AML-193 (cell line): ENCODE results near the gene STK32B.
"Not testable (repeated sequence)": the region's sequence is repeated elsewhere in the genome, so short reads cannot be mapped to it uniquely, and the experiment has no call there.

ENCODE experiments used
- DNase-seq, 2 experiments: peaks; one replicate each; lab custom pipeline; 2025; lab: John Stamatoyannopoulos, UW

STK32B gene

GRCh38 chr4:5051278-5052203 lies at the start of gene STK32B:
Gene STK32B, plus strand, starts transcription at chr4:5051480.
- peak; percentile 30 to 56 for DNase-seq

GRCh38 chr4:5001641-5002040 lies 49.6 kb upstream of the STK32B start:
- not testable (repeated sequence) for DNase-seq

- no peak for DNase-seq
Measured at GRCh38 chr4:5003372-5003857, 47.9 kb upstream of the STK32B start.

- DNase-seq: no peak
Measured at GRCh38 chr4:5003918-5004317, 47.4 kb upstream of the STK32B start.

GRCh38 chr4:5004496-5004895 lies 46.8 kb upstream of the STK32B start:
- DNase-seq: no peak

GRCh38 chr4:5006932-5007331 lies 44.3 kb upstream of the STK32B start:
- DNase-seq: not testable (repeated sequence)

GRCh38 chr4:5009796-5010195 lies 41.5 kb upstream of the STK32B start:
- DNase-seq: no peak

GRCh38 chr4:5010984-5011383 lies 40.3 kb upstream of the STK32B start:
- DNase-seq: no peak

GRCh38 chr4:5012244-5012898 lies 38.9 kb upstream of the STK32B start:
- DNase-seq: no peak

GRCh38 chr4:5012958-5013357 lies 38.3 kb upstream of the STK32B start:
- DNase-seq: no peak

GRCh38 chr4:5014007-5014682 lies 37.1 kb upstream of the STK32B start:
- no peak for DNase-seq

GRCh38 chr4:5018096-5018495 lies 33.2 kb upstream of the STK32B start:
- peak; percentile 9 for DNase-seq

- DNase-seq: no peak
Measured at GRCh38 chr4:5018603-5019002, 32.7 kb upstream of the STK32B start.

GRCh38 chr4:5019274-5019673 lies 32.0 kb upstream of the STK32B start, which contains the start of gene CYTL1:
Gene CYTL1, minus strand, starts transcription at chr4:5019458. Its CDS starts 13 bp downstream, at chr4:5019445.
- DNase-seq: no peak

- no peak for DNase-seq
Measured at GRCh38 chr4:5019796-5020195, 31.5 kb upstream of the STK32B start.

- no peak for DNase-seq
Measured at GRCh38 chr4:5020341-5020740, 30.9 kb upstream of the STK32B start.

GRCh38 chr4:5021546-5021945 lies 29.7 kb upstream of the STK32B start:
- DNase-seq: no peak

- DNase-seq: no peak
Measured at GRCh38 chr4:5024673-5025072, 26.6 kb upstream of the STK32B start.

GRCh38 chr4:5026371-5026770 lies 24.9 kb upstream of the STK32B start:
- DNase-seq: no peak

- no peak for DNase-seq
Measured at GRCh38 chr4:5027346-5027745, 23.9 kb upstream of the STK32B start.

- no peak for DNase-seq
Measured at GRCh38 chr4:5028480-5028879, 22.8 kb upstream of the STK32B start.

- DNase-seq: no peak
Measured at GRCh38 chr4:5029447-5029846, 21.8 kb upstream of the STK32B start.
